OCI-LY3 (cell line): ENCODE data around the gene MCAM.

Source experiments
- EZH2phosphoT487 ChIP-seq: fragments of 200-600 bp; shearing (Covaris generic); IDR thresholded peaks from 2 replicates; pipeline ENCODE4 v1.6.1; 2018; ENCODE audit warnings: antibody characterized with exemption, mixed run types, low read depth
- TF ChIP-seq, protein P1 (sequence below): fragments of 200-600, 300-600 bp; sonication (generic); IDR thresholded peaks from 2 replicates; pipeline ENCODE4 v1.5.1; 2014; ENCODE audit warnings: antibody characterized with exemption, low read length, low read depth

DNA sequence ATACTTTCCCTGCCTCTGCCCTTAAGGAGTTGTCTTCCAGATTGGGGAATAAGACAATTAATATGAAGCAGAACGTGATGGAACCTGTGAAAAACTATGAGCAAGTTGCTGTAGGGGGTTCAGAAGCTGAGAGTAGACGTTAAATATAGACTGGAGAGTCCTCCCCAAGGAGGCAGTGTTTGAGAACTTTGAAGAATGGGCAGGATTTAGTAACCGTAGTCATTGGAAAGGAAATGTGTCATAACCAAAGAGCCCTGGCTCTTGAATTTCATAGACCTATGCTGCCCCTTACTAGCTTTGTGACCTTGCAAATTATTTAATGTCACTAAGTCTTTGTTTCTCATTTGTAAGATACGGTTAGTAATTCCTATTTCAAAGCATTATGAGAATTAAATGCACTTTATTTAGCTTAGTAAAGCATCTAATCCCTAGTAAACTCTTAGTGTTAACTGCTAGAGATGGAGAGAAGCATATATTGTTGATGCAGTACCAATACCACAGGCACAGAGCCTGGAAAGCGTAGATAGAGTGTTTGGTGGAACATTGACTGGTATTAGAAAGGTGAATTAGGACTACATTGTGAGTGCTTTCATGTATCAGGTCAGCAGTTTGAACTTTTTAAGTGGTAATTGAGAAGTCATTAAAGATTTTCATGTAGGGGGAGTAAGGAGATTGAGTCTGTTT is 54.1 kb downstream of the MCAM start:
- TF ChIP-seq EZH2phosphoT487: no peak
- TF ChIP-seq, protein P1, sequence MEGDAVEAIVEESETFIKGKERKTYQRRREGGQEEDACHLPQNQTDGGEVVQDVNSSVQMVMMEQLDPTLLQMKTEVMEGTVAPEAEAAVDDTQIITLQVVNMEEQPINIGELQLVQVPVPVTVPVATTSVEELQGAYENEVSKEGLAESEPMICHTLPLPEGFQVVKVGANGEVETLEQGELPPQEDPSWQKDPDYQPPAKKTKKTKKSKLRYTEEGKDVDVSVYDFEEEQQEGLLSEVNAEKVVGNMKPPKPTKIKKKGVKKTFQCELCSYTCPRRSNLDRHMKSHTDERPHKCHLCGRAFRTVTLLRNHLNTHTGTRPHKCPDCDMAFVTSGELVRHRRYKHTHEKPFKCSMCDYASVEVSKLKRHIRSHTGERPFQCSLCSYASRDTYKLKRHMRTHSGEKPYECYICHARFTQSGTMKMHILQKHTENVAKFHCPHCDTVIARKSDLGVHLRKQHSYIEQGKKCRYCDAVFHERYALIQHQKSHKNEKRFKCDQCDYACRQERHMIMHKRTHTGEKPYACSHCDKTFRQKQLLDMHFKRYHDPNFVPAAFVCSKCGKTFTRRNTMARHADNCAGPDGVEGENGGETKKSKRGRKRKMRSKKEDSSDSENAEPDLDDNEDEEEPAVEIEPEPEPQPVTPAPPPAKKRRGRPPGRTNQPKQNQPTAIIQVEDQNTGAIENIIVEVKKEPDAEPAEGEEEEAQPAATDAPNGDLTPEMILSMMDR: peak; percentile 20
